Measurements from ENCODE around the gene RNF150.

- TF ChIP-seq CTCF (IDR thresholded peaks at IDR 0.05) (no peak), POLR2A (IDR thresholded peaks at IDR 0.05) (no peak)
These were observed 1.6 kb downstream of the RNF150 start for GRCh38 chr4:141131723-141132071.

All from adrenal gland (tissue), 5 donors.